GM23338 (cell line): ENCODE data around the gene CYP4F3. TPM values are rescaled to one million over a fixed set of nuclear protein-coding genes. Genes with fewer than 3 reads are reported as not detected.
A peak's percentile ranks its signal among the peaks of the same experiment; 100 is the strongest.

Experiments
- ATAC-seq: fragments of 200-7000 bp; cut with Tn5 transposase; 3 replicates; pipeline ENCODE4 v1.9.1; 2020
- DNase-seq: peaks from one replicate; pipeline ENCODE4 v3.0.0-alpha.2; 2015; ENCODE audit warnings: low spot score
- H2AFZ ChIP-seq: fragments of 200-600 bp; sonication (generic); 2 replicates; pipeline ENCODE4 v1.8.0; 2016; ENCODE audit warnings: antibody characterized with exemption, mild to moderate bottlenecking, moderate library complexity
- H3F3A ChIP-seq: fragments of 200-600 bp; sonication (generic); replicated peaks from 2 replicates; pipeline ENCODE4 v1.8.0; 2017; ENCODE audit warnings: antibody characterized with exemption, mixed run types, low read depth
- H3K27ac ChIP-seq: fragments of 200-600 bp; sonication (generic); 2 replicates; pipeline ENCODE4 v1.6.1; 2016; ENCODE audit warnings: low read depth
- H3K27me3 ChIP-seq: fragments of 200-600 bp; sonication (generic); 2 replicates; pipeline ENCODE4 v1.8.0; 2016; ENCODE audit warnings: mild to moderate bottlenecking, mixed run types, moderate library complexity; ENCODE audit not compliant: insufficient read depth
- H3K36me3 ChIP-seq: fragments of 200-600 bp; sonication (generic); 2 replicates; pipeline ENCODE4 v1.8.0; 2016; ENCODE audit warnings: mild to moderate bottlenecking; ENCODE audit not compliant: insufficient read depth
- H3K4me1 ChIP-seq: fragments of 200-600 bp; sonication (generic); 2 replicates; pipeline ENCODE4 v1.8.0; 2016; ENCODE audit warnings: mild to moderate bottlenecking, moderate library complexity; ENCODE audit not compliant: insufficient read depth
- H3K4me2 ChIP-seq: fragments of 200-600 bp; sonication (generic); 2 replicates; pipeline ENCODE4 v1.7.1; 2017; ENCODE audit warnings: mixed run types
- H3K4me3 ChIP-seq: fragments of 200-600 bp; sonication (generic); 2 replicates; pipeline ENCODE4 v1.6.1; 2016; ENCODE audit warnings: mixed run types
- H3K79me2 ChIP-seq: fragments of 200-600 bp; sonication (generic); replicated peaks from 2 replicates; pipeline ENCODE4 v1.8.0; 2017; ENCODE audit warnings: mild to moderate bottlenecking; ENCODE audit not compliant: insufficient read depth
- H3K9me2 ChIP-seq: fragments of 200-600 bp; sonication (generic); 2 replicates; pipeline ENCODE4 v1.8.0; 2017; ENCODE audit not compliant: insufficient read depth
- H4K20me1 ChIP-seq: fragments of 200-600 bp; sonication (generic); replicated peaks from 2 replicates; pipeline ENCODE4 v1.8.0; 2017; ENCODE audit warnings: mild to moderate bottlenecking; ENCODE audit not compliant: insufficient read depth
- H3K27ac Mint-ChIP-seq: 2 replicates; pipeline ENCODE4 v1.8.0; 2020; ENCODE audit warnings: inconsistent platforms, mild to moderate bottlenecking, moderate library complexity, mixed read lengths
- H3K27me3 Mint-ChIP-seq: 3 replicates; pipeline ENCODE4 v1.8.0; 2022; ENCODE audit warnings: low read depth, mild to moderate bottlenecking, moderate library complexity, mixed read lengths, inconsistent platforms; ENCODE audit not compliant: insufficient read depth, poor library complexity
- H3K36me3 Mint-ChIP-seq: 3 replicates; pipeline ENCODE4 v1.8.0; 2021; ENCODE audit warnings: low read depth, mild to moderate bottlenecking, inconsistent platforms, moderate library complexity, mixed read lengths
- H3K4me1 Mint-ChIP-seq: 3 replicates; pipeline ENCODE4 v1.8.0; 2020; ENCODE audit warnings: mild to moderate bottlenecking, inconsistent platforms, mixed read lengths
- H3K4me3 Mint-ChIP-seq: 3 replicates; pipeline ENCODE4 v1.8.0; 2021; ENCODE audit warnings: moderate library complexity, mild to moderate bottlenecking, inconsistent platforms, mixed read lengths
- H3K9me3 Mint-ChIP-seq: 3 replicates; pipeline ENCODE4 v1.8.0; 2020; ENCODE audit warnings: moderate library complexity, mild to moderate bottlenecking, inconsistent platforms, mixed read lengths
- CREB1 ChIP-seq: fragments of 250-450 bp; sonication (Bioruptor Pico); IDR thresholded peaks from 2 replicates; pipeline ENCODE4 v1.5.0; 2020; ENCODE audit warnings: low read depth, mild to moderate bottlenecking, moderate library complexity
- EZH2 ChIP-seq: fragments of 200-600 bp; sonication (generic); IDR thresholded peaks from one replicate; pipeline ENCODE4 v1.8.0; 2017; ENCODE audit warnings: antibody characterized with exemption, mild to moderate bottlenecking, low read depth; ENCODE audit not compliant: unreplicated experiment
- JUNB ChIP-seq: IDR thresholded peaks from one replicate; pipeline ENCODE4 v1.6.1; 2016; ENCODE audit warnings: antibody characterized with exemption; ENCODE audit not compliant: unreplicated experiment
- NANOG ChIP-seq: IDR thresholded peaks from 2 replicates; pipeline ENCODE4 v1.6.1; 2016; ENCODE audit warnings: antibody characterized with exemption, borderline replicate concordance
- POLR2AphosphoS5 ChIP-seq: IDR thresholded peaks from 2 replicates; pipeline ENCODE4 v1.6.1; 2016; ENCODE audit warnings: antibody characterized with exemption, low read depth
- STAT1 ChIP-seq: IDR thresholded peaks from one replicate; pipeline ENCODE4 v1.6.1; 2016; ENCODE audit warnings: antibody characterized with exemption; ENCODE audit not compliant: unreplicated experiment
- ZNF114 ChIP-seq: fragments of 250-450 bp; sonication (Bioruptor Pico); IDR thresholded peaks from 2 replicates; pipeline ENCODE4 v1.5.0; 2020; ENCODE audit warnings: mild to moderate bottlenecking, moderate library complexity
- polyA plus RNA-seq: library from polyadenylated mRNA; unstranded; fragments of >200 nt; fragmentation: Nextera tagmentation; extraction: Ambion mirVana; gene quantifications from 2 replicates; pipeline ENCODE4 v1.2.1, GENCODE V29; 2016
- total RNA-seq: library from RNA; depleted of rRNA; stranded (reverse); fragments of >200 nt; shearing (Covaris generic); gene quantifications from 2 replicates; pipeline ENCODE4 v1.2.3, GENCODE V29; 2014
- TF ChIP-seq, protein P1 (sequence below), 2 experiments: fragments of 200-600 bp in 1 of 2; sonication (generic) in 1 of 2; conservative IDR thresholded peaks; 2 replicates each; pipeline versions ENCODE4 v1.5.1 to v1.6.1; 2016 to 2017; ENCODE audit warnings: antibody characterized with exemption in 2 of 2, low read depth in 2 of 2, mild to moderate bottlenecking in 2 of 2, moderate library complexity in 1 of 2
- TF ChIP-seq, protein P2 (sequence below): IDR thresholded peaks from 2 replicates; pipeline ENCODE4 v1.6.1; 2016; ENCODE audit warnings: antibody characterized with exemption
- TF ChIP-seq, protein P3 (sequence below): IDR thresholded peaks from one replicate; pipeline ENCODE4 v1.6.1; 2018; ENCODE audit warnings: antibody characterized with exemption; ENCODE audit not compliant: unreplicated experiment

CYP4F3 gene
- total and polyA plus RNA-seq, 2 experiments from 2014 or later = not detected

DNA sequence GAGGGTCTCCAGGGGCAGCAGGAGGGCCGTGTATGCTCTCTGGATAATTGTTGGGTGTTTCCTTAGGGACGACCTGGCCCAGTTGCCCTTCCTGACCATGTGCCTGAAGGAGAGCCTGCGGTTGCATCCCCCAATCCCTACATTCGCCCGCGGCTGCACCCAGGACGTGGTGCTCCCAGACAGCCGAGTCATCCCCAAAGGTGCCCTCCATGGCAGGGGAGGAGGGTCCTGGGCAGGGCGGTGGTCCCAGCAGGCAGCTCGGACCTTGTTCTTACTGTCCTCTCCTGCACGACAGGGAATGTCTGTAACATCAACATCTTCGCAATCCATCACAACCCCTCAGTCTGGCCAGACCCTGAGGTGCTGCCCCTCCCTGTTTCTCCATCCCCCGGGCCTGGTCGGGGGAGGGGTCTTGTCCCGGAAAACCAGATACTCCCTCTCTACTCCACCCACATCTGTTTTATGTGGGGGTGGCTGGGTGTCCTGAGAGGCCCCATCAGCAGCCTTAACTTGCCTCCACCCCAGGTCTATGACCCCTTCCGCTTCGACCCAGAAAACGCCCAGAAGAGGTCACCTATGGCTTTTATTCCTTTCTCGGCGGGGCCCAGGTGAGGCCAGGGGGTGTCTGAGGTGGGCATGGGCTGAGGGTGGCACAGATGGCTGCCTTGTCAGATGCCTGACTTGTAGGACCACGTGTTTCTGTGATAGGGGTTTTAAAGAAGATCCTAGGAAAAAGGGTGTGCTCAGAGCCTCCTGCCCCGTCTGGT is 12.3 kb upstream of the CYP4F3 start:
- peaks cover 15% of the 10 kb centered on the region for H3K36me3 Mint-ChIP-seq
- H3K27me3 ChIP-seq = no peaks in the 10 kb centered on the region
- peaks cover 83% of the 10 kb centered on the region for H3K9me3 Mint-ChIP-seq
- no peaks in the 10 kb centered on the region for H3K4me1 Mint-ChIP-seq
- DNase-seq = no peak
- H3K4me3 ChIP-seq = no peak overlapping the region
- no peaks in the 10 kb centered on the region for H3K36me3 ChIP-seq
- no peak for ATAC-seq
- no peak overlapping the region for H3K4me2 ChIP-seq
- no peak overlapping the region for H3K27ac ChIP-seq
- H3K4me1 ChIP-seq = no peaks in the 10 kb centered on the region
- no peaks in the 10 kb centered on the region for H3F3A ChIP-seq
- H3K27me3 Mint-ChIP-seq = peaks cover 4% of the 10 kb centered on the region
- no peak overlapping the region for H3K4me3 Mint-ChIP-seq
- H2AFZ ChIP-seq = no peak overlapping the region
- no peaks in the 10 kb centered on the region for H3K9me2 ChIP-seq
- H3K27ac Mint-ChIP-seq = no peak overlapping the region
- no peak for TF ChIP-seq JUNB
- no peak for TF ChIP-seq POLR2AphosphoS5
- TF ChIP-seq, protein P1, sequence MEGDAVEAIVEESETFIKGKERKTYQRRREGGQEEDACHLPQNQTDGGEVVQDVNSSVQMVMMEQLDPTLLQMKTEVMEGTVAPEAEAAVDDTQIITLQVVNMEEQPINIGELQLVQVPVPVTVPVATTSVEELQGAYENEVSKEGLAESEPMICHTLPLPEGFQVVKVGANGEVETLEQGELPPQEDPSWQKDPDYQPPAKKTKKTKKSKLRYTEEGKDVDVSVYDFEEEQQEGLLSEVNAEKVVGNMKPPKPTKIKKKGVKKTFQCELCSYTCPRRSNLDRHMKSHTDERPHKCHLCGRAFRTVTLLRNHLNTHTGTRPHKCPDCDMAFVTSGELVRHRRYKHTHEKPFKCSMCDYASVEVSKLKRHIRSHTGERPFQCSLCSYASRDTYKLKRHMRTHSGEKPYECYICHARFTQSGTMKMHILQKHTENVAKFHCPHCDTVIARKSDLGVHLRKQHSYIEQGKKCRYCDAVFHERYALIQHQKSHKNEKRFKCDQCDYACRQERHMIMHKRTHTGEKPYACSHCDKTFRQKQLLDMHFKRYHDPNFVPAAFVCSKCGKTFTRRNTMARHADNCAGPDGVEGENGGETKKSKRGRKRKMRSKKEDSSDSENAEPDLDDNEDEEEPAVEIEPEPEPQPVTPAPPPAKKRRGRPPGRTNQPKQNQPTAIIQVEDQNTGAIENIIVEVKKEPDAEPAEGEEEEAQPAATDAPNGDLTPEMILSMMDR (conservative IDR thresholded peaks at IDR 0.05; ENCODE audit: low read depth in 2 of 2) = no peak
- no peak for TF ChIP-seq NANOG
- H3K79me2 ChIP-seq = no peaks in the 10 kb centered on the region
- no peaks in the 10 kb centered on the region for H4K20me1 ChIP-seq

DNA sequence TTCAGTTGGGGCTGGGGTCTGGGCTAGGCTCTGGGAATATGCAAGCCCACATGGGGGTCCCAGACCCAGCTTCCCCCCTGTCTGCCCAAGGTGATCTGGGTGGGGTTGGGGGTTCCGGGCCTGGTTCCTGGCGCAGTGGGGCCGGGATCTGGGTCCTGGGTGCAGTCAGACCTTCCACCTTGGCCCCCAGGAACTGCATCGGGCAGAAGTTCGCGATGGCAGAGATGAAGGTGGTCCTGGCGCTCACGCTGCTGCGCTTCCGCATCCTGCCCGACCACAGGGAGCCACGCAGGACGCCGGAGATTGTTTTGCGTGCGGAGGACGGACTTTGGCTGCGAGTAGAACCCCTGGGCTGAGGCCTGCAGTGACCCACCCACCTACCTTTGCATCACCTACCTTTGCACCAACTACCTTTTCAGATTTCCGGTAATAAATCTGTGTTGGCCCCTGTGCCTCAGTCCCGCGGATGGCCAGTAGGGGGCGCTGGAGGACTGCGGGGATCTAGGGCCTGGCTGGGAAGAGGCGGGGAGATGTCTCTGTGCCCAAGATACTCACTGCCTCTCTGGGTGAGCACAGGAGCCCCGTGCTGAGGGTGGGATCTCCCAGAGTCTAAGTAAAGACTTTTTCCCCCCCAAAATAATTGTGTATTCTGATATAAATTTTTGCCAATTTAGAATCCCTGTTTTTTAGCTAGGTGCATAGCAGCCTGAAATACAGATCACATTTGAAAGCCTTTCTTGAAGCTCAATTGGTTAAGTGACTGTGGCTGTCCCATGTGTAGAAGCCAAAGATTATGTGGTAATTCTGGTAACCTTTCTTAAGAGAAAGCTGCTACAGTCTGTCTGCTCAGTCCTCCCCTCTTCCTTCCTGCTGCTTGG is 11.5 kb upstream of the CYP4F3 start:
- Histone ChIP-seq H2AFZ (no peak overlapping the region), H4K20me1 (no peaks in the 10 kb centered on the region), H3K27me3 (no peaks in the 10 kb centered on the region), H3K4me2 (no peak overlapping the region), H3K79me2 (no peaks in the 10 kb centered on the region), H3K27ac (no peak overlapping the region), H3K4me3 (no peak overlapping the region), H3K9me2 (no peaks in the 10 kb centered on the region), H3K36me3 (no peaks in the 10 kb centered on the region; the same call in 1 of the 2 replicates), H3F3A (no peaks in the 10 kb centered on the region), H3K4me1 (no peaks in the 10 kb centered on the region)
- peaks cover 15% of the 10 kb centered on the region for H3K36me3 Mint-ChIP-seq
- peak; percentile 62 for DNase-seq
- peak; percentile 54 for ATAC-seq
- H3K27me3 Mint-ChIP-seq = peaks cover 3% of the 10 kb centered on the region
- H3K27ac Mint-ChIP-seq = no peak overlapping the region
- H3K9me3 Mint-ChIP-seq = peaks cover 82% of the 10 kb centered on the region
- no peaks in the 10 kb centered on the region for H3K4me1 Mint-ChIP-seq
- TF ChIP-seq STAT1 (no peak), EZH2 (no peak), CREB1 (CRISPR knock-in tag) (no peak), ZNF114 (CRISPR knock-in tag) (no peak), NANOG (no peak)
- TF ChIP-seq, protein P1 (conservative IDR thresholded peaks at IDR 0.05; ENCODE audit: low read depth in 2 of 2) = peak; percentile 68 to 79
- TF ChIP-seq, protein P2, sequence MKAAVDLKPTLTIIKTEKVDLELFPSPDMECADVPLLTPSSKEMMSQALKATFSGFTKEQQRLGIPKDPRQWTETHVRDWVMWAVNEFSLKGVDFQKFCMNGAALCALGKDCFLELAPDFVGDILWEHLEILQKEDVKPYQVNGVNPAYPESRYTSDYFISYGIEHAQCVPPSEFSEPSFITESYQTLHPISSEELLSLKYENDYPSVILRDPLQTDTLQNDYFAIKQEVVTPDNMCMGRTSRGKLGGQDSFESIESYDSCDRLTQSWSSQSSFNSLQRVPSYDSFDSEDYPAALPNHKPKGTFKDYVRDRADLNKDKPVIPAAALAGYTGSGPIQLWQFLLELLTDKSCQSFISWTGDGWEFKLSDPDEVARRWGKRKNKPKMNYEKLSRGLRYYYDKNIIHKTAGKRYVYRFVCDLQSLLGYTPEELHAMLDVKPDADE = no peak
- TF ChIP-seq, protein P3, sequence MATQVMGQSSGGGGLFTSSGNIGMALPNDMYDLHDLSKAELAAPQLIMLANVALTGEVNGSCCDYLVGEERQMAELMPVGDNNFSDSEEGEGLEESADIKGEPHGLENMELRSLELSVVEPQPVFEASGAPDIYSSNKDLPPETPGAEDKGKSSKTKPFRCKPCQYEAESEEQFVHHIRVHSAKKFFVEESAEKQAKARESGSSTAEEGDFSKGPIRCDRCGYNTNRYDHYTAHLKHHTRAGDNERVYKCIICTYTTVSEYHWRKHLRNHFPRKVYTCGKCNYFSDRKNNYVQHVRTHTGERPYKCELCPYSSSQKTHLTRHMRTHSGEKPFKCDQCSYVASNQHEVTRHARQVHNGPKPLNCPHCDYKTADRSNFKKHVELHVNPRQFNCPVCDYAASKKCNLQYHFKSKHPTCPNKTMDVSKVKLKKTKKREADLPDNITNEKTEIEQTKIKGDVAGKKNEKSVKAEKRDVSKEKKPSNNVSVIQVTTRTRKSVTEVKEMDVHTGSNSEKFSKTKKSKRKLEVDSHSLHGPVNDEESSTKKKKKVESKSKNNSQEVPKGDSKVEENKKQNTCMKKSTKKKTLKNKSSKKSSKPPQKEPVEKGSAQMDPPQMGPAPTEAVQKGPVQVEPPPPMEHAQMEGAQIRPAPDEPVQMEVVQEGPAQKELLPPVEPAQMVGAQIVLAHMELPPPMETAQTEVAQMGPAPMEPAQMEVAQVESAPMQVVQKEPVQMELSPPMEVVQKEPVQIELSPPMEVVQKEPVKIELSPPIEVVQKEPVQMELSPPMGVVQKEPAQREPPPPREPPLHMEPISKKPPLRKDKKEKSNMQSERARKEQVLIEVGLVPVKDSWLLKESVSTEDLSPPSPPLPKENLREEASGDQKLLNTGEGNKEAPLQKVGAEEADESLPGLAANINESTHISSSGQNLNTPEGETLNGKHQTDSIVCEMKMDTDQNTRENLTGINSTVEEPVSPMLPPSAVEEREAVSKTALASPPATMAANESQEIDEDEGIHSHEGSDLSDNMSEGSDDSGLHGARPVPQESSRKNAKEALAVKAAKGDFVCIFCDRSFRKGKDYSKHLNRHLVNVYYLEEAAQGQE = no peak
- H3K4me3 Mint-ChIP-seq = no peak overlapping the region
